Omental fat pad (tissue), 4 donors: ENCODE measurements around the gene HOXA7. TPM values are rescaled to one million over a fixed set of nuclear protein-coding genes. Genes with fewer than 3 reads are reported as not detected.
A peak's percentile ranks its signal among the peaks of the same experiment; 100 is the strongest.

Source experiments
- ATAC-seq: fragments of 150-250 bp; one replicate; pipeline ENCODE4 v1.9.1; 2016; ENCODE audit warnings: mild to moderate bottlenecking, moderate library complexity; ENCODE audit not compliant: low FRiP score
- DNase-seq: peaks from one replicate; pipeline ENCODE4 v3.0.0-alpha.2; 2019; ENCODE audit warnings: low spot score
- CTCF ChIP-seq, 3 donors: fragments of 450-650 bp; IDR thresholded peaks; one replicate each; pipeline ENCODE4 v1.5.1; 2016 to 2017; ENCODE audit warnings: antibody characterized with exemption in 3 of 3, mild to moderate bottlenecking in 3 of 3, moderate library complexity in 2 of 3
- total RNA-seq, 4 donors: library from RNA; depleted of rRNA; stranded (reverse); fragments of >200 nt; gene quantifications; one replicate each; pipeline ENCODE4 v1.1.0, GENCODE V29; 2016

The HOXA7 gene
- total RNA-seq, 4 donors from 2014 or later: 4.6 to 6.1 (median 5.3) TPM

- DNase-seq (peak; percentile 20), ATAC-seq (no peak)
- no peak for TF ChIP-seq CTCF (IDR thresholded peaks at IDR 0.05)
Measured at GRCh38 chr7:27171637-27172314, 15.3 kb upstream of the HOXA7 start.

GRCh38 chr7:27171325-27171636, 14.8 kb upstream of the HOXA7 start:
- no peak for TF ChIP-seq CTCF (IDR thresholded peaks at IDR 0.05)
- ATAC-seq (no peak), DNase-seq (peak; percentile 14)

- no peak for TF ChIP-seq CTCF (IDR thresholded peaks at IDR 0.05)
- DNase-seq (no peak), ATAC-seq (no peak)
Measured at GRCh38 chr7:27170426-27171324, 14.2 kb upstream of the HOXA7 start.

- TF ChIP-seq CTCF (IDR thresholded peaks at IDR 0.05): no peak
- ATAC-seq (no peak), DNase-seq (no peak)
Measured at GRCh38 chr7:27169658-27170425, 13.4 kb upstream of the HOXA7 start.

- ATAC-seq (no peak), DNase-seq (no peak)
- TF ChIP-seq CTCF (IDR thresholded peaks at IDR 0.05): no peak
Measured at GRCh38 chr7:27168265-27168947, 11.9 kb upstream of the HOXA7 start.

GRCh38 chr7:27167916-27168264, 11.4 kb upstream of the HOXA7 start:
- no peak for DNase-seq

More at GRCh38 chr7:27167916-27168264, 11.4 kb upstream of the HOXA7 start:
- no peak for TF ChIP-seq CTCF (IDR thresholded peaks at IDR 0.05)
- ATAC-seq: no peak
